Embryonic facial prominence (tissue), 1 donor: Measurements from ENCODE around the gene HDAC4.

ENCODE experiments used
- DNase-seq: peaks from one replicate; pipeline ENCODE4 v3.0.0-alpha.2; 2016; ENCODE audit errors: extremely low spot score

Gene HDAC4

DNA sequence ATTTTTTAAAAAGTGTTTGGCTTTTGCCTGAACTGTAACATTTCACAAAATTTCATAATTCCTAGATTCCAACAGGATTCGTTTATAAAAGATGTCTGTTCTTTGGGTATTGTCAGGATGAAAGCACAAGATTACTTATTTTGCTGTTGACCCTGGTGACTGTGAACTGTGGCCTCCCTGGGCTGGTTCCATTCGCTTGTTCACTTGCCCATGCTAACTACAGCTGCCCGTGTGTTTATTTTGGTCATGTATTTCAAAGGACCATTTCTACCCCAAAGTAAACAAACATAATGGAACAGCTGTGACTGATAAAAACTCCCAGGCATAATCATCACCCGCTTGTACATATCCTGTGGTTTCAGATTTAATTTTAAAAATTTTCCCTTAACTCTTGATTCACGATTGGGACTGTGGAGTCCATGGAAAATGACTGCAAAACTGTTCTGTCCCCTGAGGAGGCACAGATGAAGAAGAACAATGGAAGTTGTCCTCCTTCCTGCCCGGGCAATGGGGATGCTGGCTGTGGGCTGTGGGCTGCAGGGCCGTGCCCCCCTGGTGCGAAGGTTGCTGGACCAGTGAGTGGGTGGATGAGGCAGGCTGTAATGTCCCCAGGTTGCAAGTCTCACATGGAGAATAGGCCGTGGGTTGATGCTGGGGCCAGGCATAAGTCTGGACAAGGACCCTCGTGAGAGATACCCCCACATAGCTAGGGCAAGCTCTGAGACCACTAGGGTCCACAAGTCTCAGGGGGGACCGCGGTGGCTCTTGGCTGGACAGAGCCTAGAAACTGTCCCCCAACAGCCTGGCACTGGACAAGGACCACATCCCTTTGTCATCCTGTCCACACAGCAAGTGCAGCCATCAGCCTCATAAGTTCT is 28.9 kb upstream of the HDAC4 start:
- no peak for DNase-seq

DNA sequence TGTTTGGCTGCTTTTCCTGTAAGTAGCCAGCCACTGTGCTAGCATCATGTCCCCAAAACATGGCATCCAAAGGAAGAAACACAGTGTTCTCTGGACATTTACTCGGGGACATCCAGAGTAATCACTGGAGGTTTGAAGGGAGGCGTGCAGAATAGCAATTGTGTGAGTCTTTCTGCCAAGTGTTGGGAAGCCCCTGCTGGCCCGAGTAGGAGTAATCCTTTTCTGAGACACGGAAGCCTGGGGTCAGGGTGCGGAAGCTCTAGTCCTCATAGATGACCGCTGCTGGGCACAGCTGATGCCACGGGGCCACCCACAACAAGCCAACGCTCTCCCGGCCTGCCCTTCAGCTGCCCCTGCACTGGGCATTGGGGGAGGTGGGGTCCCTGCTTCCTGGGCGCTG is 24.8 kb upstream of the HDAC4 start:
- no peak for DNase-seq

DNA sequence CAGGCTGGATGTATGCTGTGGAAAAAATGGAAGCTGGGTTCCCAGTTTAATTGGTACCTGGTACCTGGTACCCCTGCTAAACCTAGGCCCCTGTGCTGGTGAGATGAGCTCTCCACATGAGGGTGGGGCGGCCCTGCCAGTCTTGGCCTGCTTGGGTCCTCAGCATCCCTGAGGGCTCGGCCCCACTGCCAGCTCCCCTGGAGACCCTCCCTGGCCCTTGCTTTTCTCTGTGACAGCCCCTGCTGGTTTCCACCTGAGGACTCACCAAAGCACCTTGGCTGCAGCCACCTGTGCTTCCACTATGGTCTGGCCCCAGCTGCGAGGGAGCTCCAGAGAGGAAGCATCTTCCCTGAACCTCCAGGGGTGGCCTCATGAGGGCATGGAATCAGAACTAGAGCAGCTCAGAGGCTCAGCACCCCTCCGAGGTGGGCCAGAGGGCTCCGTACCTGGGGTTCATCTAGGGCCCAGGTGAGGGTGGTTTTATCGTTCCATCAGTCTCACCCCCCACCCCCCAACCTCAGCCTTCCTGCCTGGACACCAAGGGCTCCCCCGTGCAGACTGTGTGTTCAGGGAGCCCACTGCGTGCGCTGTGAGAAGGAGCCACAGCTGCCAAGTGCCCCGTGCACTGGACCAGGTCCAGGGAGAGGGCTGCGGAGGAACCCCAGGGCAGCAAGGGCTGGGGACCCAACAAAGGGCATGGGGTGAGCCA is 23.7 kb upstream of the HDAC4 start:
- DNase-seq, result no peak

DNA sequence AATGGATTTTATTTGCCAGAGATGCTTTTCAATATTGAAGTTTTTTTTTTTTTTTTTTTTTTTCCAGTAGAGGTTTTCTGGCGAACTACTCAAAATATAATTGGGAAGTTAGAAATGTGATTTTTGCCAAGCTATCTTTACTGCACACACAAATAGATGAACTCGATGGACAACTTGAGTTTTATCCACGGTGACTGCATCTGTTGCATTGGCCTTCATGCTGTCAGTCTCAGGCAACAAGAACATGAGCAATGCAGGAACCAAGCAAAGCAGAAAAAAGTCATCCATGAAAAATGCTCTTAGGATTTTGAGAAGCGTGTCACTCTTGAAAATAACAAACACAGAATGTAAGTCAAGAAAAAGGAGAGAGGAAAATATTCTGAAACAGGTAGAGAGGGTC is 22.7 kb upstream of the HDAC4 start:
- DNase-seq, result no peak

DNA sequence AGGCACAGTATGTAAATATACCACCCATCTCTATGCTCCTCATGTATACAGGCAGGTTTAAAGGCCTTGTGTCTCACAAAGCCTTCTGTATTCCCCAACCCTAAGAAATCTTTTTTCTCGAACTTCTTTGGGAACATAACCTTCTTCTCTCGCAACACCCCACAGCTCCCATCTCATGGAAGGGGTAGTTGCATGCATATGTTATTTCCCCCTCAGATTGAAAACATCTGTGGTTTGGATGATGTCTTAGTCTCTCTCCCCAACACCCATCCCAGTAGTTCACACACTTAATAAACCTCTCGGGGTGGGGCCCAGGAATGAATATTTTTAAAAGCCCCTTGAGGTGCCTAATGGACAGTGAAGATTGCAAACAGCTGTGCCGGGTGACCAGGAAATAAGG is 21.0 kb upstream of the HDAC4 start:
- DNase-seq, result no peak

DNA sequence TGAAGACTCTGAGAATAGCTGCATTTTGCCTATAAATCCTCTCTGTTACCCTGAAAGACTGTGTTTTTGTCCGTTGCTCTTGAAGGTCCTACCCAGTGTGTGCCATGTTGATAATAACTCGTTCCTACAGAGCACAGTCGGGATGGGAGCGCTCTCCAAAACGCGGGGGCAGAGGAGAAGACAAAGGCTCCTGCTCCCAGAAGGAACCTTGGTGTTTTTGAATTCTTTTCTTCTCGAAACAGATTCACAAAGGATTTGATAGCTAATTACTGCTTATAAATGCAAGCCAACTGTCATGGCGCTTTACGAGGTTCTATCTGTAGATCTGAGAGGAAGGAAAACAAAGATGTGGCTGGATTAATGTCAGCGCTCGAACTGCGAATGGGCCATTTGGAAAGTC is 19.3 kb upstream of the HDAC4 start:
- no peak for DNase-seq

DNA sequence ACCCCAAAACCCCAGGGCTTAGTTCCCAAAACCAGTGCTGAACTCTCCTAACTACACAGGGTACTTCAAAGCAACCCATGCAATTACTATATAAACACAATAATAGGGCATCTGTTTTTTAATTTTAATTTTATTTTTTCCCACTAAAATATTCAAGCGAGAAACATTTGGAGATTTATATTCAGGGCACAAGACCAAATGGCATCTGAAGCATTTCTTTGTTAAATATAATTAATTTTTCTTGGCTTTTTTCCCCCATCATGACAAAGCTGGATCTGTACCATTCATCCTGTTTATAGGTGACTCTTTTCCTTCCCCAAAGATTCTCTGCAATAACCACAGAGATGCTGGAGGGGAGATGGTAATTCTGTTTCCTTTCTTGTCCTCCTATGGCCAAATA is 18.1 kb upstream of the HDAC4 start:
- DNase-seq, result no peak

DNA sequence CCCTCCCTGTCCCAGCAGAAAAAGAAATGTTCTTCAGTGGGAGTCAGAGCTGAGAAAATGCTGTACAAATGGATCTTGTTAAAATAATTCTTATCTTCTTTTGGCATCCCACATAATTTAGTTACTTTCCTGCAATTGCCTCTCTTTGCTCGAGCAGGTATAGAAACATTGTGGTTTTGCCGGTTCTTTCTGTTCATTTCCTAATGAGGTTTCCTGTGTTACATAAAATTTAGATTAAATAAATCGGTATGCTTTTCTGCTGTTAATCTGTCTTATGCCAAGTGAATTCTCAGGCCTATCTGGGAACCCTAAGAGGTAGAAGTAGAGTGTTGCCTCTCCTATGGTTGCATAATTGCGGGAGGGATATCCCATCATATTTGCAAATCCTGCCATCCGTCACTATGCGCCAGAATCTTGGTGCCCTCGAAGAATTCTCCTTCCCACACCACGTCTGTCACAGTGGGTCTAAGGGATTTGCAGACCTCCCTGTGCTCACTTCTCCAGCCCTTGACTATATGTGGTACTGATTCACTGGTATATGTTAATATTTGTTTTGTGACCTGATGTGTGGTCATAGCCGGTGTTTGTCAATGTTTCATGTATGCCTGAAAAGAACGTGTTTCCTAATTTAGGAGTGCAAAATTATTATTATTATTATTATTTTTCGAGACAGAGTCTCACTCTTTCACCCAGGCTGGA is 12.2 kb upstream of the HDAC4 start:
- DNase-seq, result no peak

DNA sequence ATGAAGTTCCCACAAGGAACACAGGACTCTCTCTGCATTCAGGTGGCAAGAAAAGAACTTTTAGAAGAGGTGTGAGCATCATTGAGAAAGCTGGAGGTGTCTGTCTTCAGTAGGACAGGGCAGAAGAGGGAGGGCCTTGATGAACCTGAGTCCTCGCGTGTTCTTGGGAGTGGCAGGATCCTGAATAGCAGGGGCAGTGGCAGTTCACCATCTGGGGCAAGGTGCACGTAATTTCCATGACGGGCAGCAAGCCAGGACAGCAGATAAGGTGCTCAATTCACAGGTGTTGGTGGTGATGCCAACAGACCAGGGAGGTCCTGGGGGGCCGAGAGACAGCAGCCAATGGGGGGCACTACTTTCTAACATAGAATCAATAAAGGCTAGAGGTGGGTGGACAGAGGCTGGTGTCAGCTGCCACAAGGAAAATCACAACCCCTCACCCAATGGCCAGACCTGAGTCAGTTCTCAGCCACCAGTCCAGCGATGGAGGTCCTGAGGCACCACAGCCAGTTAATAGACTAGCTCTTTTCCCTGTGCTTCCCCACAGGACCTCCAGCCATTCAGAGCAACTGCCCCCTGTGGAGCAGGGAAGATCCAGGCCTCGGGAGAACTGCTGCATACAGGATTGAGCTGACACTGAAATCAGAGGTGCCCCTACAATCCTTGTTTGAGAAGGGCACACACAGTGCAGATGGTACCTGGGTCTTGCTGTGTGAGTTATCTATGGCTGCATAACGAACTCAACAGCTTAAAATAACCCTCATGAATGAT is 10.9 kb upstream of the HDAC4 start:
- DNase-seq, result no peak

DNA sequence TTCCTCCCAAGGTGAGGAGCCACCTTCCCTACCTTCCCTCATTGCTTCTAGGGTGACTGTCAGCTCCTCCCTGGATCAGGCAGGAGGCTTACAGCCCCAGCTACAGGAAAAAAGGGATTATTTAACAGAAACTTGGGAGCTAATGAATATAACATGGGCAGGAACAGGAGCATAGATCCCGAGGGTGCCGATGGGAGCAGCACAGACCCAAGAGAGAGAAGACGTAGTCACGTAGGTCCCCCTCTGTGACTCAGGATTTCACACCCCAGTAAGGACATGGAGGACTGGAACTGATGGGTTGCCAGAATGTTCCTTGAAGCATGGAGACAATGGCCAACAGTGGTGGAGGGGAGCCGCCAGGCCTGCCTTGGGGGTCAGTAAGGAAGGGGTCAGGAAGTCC is 10.3 kb upstream of the HDAC4 start:
- DNase-seq, result no peak

DNA sequence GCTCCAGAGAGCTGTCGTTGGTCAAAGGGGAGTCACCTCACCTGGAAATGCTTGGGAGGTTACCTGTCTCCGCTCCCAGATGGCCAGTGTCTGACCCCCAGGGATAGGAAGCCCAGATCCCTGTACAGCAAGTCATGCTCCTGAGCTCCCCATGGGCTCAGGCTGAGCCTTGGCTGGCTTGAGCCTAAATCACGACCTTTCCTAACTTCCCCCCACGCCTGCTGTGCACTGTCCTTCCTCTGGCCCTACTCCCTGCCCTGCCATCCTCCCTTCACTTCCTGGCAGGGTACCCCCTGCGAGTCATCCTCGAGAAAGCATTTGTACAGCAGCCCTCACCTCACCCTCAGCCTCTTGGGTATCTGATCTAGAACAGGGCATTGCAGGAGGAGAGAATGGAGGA is 9.2 kb upstream of the HDAC4 start:
- DNase-seq, result no peak

DNA sequence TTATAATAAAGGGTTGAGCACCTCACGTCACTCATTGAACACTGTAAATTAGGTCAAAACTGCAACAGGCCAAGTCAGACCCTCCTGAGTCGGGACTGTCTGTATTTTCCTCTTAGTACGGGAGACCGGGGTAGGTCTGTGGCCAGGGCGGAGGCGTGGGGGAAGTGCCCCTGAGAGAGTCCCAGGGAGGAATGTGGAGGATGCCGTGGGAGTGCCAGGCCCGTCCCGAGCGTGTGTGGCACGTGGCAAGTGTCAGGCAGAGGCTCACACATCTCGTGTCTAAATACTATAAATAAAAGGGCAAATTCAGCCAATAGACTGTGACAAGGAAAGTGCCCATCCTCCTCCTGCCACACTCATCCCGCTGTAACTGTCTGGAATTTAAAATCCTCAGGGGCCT is 6.3 kb upstream of the HDAC4 start:
- no peak for DNase-seq

DNA sequence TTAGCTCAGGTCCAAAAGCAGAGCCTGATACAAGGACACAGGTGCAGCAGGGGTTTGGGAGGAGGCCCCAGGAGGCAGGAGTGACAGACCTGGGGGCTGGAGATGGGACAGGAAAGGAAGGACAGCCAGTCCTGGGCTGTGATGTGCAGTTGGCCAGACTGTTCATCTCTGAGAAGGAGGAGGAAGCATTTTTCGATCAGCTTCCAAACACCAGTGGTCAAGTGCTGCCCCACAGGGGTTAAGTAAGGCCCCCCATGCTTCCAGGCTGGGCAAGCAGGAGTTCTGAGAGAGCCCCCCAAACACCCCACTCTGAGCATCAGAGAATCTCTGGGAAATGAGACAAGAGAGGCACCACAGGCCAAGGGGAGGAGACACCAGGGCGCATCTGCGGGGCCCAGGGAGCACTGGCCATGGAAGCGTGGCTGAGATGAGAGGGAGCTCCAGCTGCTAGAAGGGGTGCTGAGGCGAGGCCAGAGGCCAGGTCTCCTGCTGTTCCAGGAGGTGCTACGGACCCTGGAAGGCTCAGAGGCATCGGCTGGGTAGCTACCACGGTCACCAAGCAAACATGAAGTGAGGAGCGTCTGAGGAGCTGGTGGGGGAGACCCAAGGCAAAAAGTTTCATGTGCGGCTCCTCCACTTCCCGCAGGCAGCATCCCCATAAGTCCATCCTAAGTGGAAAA is 5.6 kb upstream of the HDAC4 start:
- no peak for DNase-seq

DNA sequence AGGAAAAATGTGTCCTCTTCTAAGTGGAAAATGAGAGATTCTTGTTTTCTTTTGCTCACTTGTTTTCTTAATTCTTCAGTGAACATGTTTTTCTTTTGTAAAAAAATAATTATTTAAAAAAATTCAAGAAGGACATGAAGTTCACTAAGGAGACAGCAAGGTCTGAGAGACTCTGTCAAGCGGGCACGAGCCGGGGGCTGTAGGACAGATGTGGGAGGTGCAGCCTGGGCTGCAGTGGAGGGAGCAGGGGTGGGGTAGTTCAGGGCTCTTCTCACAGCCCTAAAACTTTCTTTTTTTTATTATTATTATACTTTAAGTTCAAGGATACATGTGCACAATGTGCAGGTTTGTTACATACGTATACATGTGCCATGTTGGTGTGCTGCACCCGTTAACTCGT is 4.3 kb upstream of the HDAC4 start:
- DNase-seq, result no peak

DNA sequence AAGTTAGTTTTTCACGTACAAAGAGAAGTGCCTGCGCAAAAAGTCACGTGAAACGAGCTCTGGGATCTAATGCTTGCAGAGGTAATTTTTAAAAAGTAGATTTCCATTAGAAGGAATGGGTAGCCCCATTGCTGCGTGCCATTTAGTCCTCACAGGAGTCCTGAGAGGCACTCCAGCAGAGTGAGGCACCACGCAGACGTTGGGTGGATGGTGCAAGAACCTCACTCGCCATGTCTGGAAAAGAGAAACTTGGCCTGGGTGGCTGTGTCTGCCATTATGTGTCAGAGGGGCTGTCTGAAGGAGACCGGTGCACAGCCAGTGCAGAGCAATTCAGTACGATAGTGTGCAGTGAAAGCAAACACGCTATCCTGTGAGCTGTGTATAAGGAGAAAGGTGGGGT is 1.8 kb upstream of the HDAC4 start:
- no peak for DNase-seq

DNA sequence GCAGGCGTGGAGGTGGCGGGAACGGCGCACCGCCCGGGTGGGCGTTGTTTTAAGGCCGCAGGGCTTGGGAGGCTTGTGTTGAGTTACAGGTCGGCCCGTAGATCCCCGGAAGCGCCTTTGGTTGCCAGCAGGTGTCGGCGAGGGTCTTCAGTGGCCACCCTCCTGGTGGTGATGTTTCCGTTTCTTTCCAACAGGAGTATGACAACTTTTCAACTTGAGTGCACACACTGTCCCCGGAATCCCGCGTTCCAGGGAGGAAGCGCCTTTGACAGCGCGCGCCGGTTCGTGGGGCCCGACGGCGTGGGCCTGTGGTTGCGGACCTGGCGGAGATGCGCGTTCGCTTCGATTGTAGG is 1.0 kb upstream of the HDAC4 start:
- peak; percentile 13 for DNase-seq

DNA sequence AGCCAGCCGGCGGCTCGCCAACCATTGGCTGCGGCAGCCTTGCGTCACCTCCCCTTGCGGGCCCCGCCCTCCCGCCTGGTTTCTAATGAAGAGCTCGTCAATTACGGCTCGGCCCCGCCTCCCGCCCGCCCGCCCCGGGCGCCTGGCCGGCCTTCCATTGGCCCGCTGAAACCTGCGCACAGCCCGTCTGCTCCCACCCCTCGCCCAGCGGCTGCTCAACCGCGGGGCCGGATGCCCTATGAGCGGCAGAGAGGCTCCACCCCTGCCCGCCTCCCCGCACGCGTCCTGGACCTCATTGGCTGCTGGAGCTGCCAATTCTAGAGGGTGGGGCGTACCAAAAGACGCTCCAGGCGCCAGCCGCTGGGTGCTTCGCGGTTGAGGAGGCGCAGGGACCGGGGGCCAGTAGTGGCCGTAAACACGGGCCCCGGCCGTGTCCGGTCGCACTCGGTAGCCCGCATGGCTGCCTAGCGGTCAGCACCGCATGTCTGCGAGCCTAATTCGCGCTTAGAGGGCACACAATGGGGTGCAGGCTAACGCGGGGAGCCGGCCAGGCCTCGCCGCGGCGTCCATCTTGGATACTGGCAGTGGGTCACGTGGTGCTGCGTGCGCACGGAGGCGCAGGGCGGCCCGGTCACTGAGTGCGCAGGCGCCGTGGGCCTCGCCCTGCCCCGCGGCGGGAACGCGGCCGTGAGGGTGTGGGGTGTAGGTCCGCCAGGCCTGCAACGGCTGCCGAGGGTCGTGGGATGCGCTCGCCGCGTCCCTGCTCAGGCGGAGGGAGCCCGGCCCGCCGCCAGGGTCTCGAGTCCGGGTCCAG is 454 bp upstream of the HDAC4 start:
- peak; percentile 99 for DNase-seq

DNA sequence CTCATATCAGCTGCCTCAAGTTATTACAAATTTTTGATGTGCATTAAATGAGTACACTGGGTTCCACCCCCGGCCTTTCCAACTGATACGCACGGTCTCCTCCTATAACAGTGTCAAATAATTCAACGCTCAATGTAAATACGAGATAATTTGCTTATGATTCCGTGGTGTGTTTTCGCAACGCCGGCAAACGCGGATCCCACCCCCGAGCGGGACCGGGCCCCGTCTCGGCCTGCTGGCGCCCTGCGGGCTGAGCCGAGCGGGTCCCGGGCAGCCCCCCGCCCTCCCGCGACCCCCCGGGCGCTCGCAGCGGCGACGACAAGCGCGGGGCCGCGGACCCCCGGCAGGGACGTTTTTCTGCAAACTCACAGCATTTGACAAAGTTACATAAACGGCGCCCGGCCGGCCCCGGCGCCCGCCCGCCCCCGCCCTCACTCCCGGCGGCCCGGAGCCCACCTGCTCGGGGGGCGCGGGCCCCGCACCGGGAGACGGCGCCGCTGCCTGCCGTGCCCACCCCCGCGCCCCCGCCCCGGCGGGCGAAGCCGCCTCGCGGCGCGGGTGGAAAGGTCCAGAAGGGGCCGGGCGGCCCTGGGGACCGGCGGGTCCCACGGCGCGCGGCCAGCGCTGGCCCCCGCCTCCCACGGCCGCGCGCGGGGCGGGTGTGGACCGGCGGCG is 762 bp downstream of the HDAC4 start:
- no peak for DNase-seq

DNA sequence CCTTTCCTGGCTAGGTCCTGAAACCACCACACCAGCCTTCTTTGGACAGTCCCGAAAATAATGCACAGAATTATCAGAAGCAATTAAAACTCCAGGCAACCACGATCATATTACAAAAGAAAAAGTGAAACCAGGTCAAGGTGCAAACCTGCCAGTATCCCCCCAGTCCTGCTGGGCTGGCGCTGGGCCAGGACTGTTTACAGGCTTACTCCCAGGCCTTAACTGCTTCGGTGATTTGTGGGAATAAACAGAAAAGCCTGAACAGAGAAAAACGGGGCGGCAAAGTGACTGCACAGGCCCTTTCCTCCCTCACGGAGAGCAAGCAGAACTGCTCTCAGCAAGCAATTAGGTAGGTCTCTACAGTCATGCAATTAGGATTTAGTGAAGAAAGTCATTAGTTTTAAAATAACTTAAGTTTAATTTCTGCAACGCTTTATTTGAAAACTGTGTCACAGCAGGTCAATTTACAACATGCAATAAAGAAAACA is 1.3 kb downstream of the HDAC4 start:
- DNase-seq, result no peak

DNA sequence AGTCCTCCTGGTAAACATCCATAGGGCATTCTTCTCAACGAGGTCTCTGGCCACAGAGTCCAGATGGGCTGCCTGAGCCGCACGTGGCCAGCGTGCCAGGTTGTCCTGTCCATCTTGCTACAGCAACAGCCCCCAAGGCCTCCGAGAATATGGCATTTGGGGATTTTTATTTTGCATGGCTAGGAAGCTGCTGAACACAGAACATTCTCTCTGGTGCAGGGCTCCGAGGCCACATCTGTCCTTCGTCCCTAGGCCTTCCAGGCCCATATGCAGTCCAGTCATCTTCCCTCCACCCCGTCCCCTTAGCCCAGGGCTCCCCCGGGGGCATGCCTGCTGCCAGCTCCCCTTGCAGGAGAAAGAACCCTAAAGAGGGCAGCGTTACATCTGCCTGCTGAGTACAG is 2.3 kb downstream of the HDAC4 start:
- no peak for DNase-seq
